H9 (cell line): ENCODE measurements around the gene COQ8A. TPM values are rescaled to one million over a fixed set of nuclear protein-coding genes. Genes with fewer than 3 reads are reported as not detected.

Experiments used
- DNase-seq: peaks from one replicate; pipeline ENCODE4 v3.0.0-alpha.2; 2017
- H2AFZ ChIP-seq: one replicate; pipeline ENCODE4 v1.6.1; 2013; ENCODE audit warnings: mild to moderate bottlenecking, low read length, control low read depth, moderate library complexity
- H2AK5ac ChIP-seq: 2 replicates; pipeline ENCODE4 v1.6.1; 2013; ENCODE audit warnings: low read length, control low read depth, mixed read lengths; ENCODE audit not compliant: insufficient read length
- H2BK120ac ChIP-seq: one replicate; pipeline ENCODE4 v1.6.1; 2013; ENCODE audit warnings: low read depth, mild to moderate bottlenecking, low read length, control low read depth, inconsistent platforms; ENCODE audit not compliant: poor library complexity, severe bottlenecking
- H2BK12ac ChIP-seq: 2 replicates; pipeline ENCODE4 v1.6.1; 2013; ENCODE audit warnings: low read length, control low read depth, mixed read lengths, low read depth; ENCODE audit not compliant: insufficient read length
- H2BK15ac ChIP-seq: 2 replicates; pipeline ENCODE4 v1.6.1; 2013; ENCODE audit warnings: low read depth, low read length, control low read depth
- H2BK20ac ChIP-seq: one replicate; pipeline ENCODE4 v1.6.1; 2013; ENCODE audit warnings: low read depth, mild to moderate bottlenecking, low read length, control low read depth, inconsistent platforms; ENCODE audit not compliant: poor library complexity, severe bottlenecking
- H2BK5ac ChIP-seq: 2 replicates; pipeline ENCODE4 v1.6.1; 2013; ENCODE audit warnings: low read length, control low read depth, mixed read lengths; ENCODE audit not compliant: insufficient read length
- H3K14ac ChIP-seq: 2 replicates; pipeline ENCODE4 v1.6.1; 2013; ENCODE audit warnings: low read length, control low read depth; ENCODE audit not compliant: insufficient read depth
- H3K18ac ChIP-seq: 2 replicates; pipeline ENCODE4 v1.6.1; 2013; ENCODE audit warnings: low read depth, mild to moderate bottlenecking, mixed read lengths, low read length, control low read depth; ENCODE audit not compliant: insufficient read length
- H3K23ac ChIP-seq: 2 replicates; pipeline ENCODE4 v1.6.1; 2013; ENCODE audit warnings: low read length, control low read depth, mixed read lengths, low read depth; ENCODE audit not compliant: insufficient read length
- H3K23me2 ChIP-seq: 2 replicates; pipeline ENCODE4 v1.6.1; 2013; ENCODE audit warnings: low read depth, mild to moderate bottlenecking, mixed read lengths, low read length, control low read depth; ENCODE audit not compliant: insufficient read length, poor library complexity, severe bottlenecking
- H3K27ac ChIP-seq: 2 replicates; pipeline ENCODE4 v1.5.1; 2013; ENCODE audit warnings: low read length, control low read depth, mixed read lengths, low read depth; ENCODE audit not compliant: insufficient read length
- H3K27me3 ChIP-seq: 2 replicates; pipeline ENCODE4 v1.6.1; 2013; ENCODE audit warnings: low read length, control low read depth, inconsistent platforms; ENCODE audit not compliant: insufficient read depth
- H3K4ac ChIP-seq: 2 replicates; pipeline ENCODE4 v1.6.1; 2013; ENCODE audit warnings: low read depth, mild to moderate bottlenecking, control low read depth, inconsistent platforms, low read length, moderate library complexity
- H3K4me1 ChIP-seq: 2 replicates; pipeline ENCODE4 v1.6.1; 2013; ENCODE audit warnings: low read length, control low read depth, inconsistent platforms; ENCODE audit not compliant: insufficient read depth
- H3K4me2 ChIP-seq: 2 replicates; pipeline ENCODE4 v1.6.1; 2013; ENCODE audit warnings: low read length, control low read depth, mixed read lengths; ENCODE audit not compliant: insufficient read length, insufficient read depth
- H3K56ac ChIP-seq: 2 replicates; pipeline ENCODE4 v1.6.1; 2013; ENCODE audit warnings: low read depth, mild to moderate bottlenecking, mixed read lengths, low read length, control low read depth; ENCODE audit not compliant: insufficient read length
- H3K79me1 ChIP-seq: 2 replicates; pipeline ENCODE4 v1.6.1; 2013; ENCODE audit warnings: low read depth, mild to moderate bottlenecking, moderate library complexity, low read length, control low read depth, inconsistent platforms; ENCODE audit not compliant: insufficient read depth, poor library complexity, severe bottlenecking
- H3K79me2 ChIP-seq: 2 replicates; pipeline ENCODE4 v1.6.1; 2013; ENCODE audit warnings: low read length, control low read depth, inconsistent platforms; ENCODE audit not compliant: insufficient read depth
- H3K9ac ChIP-seq: 2 replicates; pipeline ENCODE4 v1.6.1; 2013; ENCODE audit warnings: low read length, control low read depth, mixed read lengths; ENCODE audit not compliant: insufficient read length; ENCODE audit errors: extremely low read depth
- H3K9me3 ChIP-seq: one replicate; pipeline ENCODE4 v1.6.1; 2013; ENCODE audit warnings: low read depth, low read length, inconsistent platforms; ENCODE audit not compliant: control insufficient read depth
- H3T11ph ChIP-seq: one replicate; pipeline ENCODE4 v1.6.1; 2013; ENCODE audit warnings: mild to moderate bottlenecking, low read length, control low read depth, inconsistent platforms
- H4K20me1 ChIP-seq: one replicate; pipeline ENCODE4 v1.6.1; 2013; ENCODE audit not compliant: control insufficient read depth, insufficient read length, insufficient read depth
- H4K5ac ChIP-seq: 2 replicates; pipeline ENCODE4 v1.6.1; 2013; ENCODE audit warnings: low read depth, mild to moderate bottlenecking, mixed read lengths, low read length, control low read depth; ENCODE audit not compliant: insufficient read length
- H4K8ac ChIP-seq: replicated peaks from 2 replicates; pipeline ENCODE4 v1.6.1; 2013; ENCODE audit warnings: low read length, control low read depth, mixed read lengths, low read depth; ENCODE audit not compliant: insufficient read length
- H4K91ac ChIP-seq: 2 replicates; pipeline ENCODE4 v1.6.1; 2013; ENCODE audit warnings: low read depth, mild to moderate bottlenecking, moderate library complexity, mixed read lengths, low read length, control low read depth; ENCODE audit not compliant: insufficient read length
- H3K27ac Mint-ChIP-seq, 3 experiments: 2 replicates in 2 of 3; 3 replicates in 1 of 3; pipeline ENCODE4 v1.8.0; 2020 to 2021; ENCODE audit warnings: mixed read lengths in 3 of 3, mild to moderate bottlenecking in 1 of 3, moderate library complexity in 1 of 3
- H3K27me3 Mint-ChIP-seq: 2 replicates; pipeline ENCODE4 v1.8.0; 2021; ENCODE audit warnings: low read depth, mild to moderate bottlenecking, moderate library complexity, mixed read lengths
- H3K36me3 Mint-ChIP-seq, 3 experiments: 2 replicates in 2 of 3; 3 replicates in 1 of 3; pipeline ENCODE4 v1.8.0; 2020 to 2021; ENCODE audit warnings: low read depth in 3 of 3, mixed read lengths in 3 of 3; ENCODE audit not compliant: insufficient read depth in 1 of 3
- H3K4me1 Mint-ChIP-seq, 2 experiments: 2 replicates each; pipeline ENCODE4 v1.8.0; 2020; ENCODE audit warnings: mixed read lengths in 2 of 2
- H3K4me3 Mint-ChIP-seq, 2 experiments: 2 replicates in 1 of 2; 3 replicates in 1 of 2; pipeline ENCODE4 v1.8.0; 2020 to 2021; ENCODE audit warnings: mild to moderate bottlenecking in 2 of 2, mixed read lengths in 2 of 2, moderate library complexity in 1 of 2
- H3K9me3 Mint-ChIP-seq, 2 experiments: 2 replicates in 1 of 2; 3 replicates in 1 of 2; pipeline ENCODE4 v1.8.0; 2020; ENCODE audit warnings: mild to moderate bottlenecking in 2 of 2, mixed read lengths in 2 of 2, moderate library complexity in 1 of 2
- CTCF ChIP-seq: fragments of 200-600 bp; sonication (generic); conservative IDR thresholded peaks from 3 replicates; pipeline ENCODE4 v1.8.0; 2021; ENCODE audit warnings: antibody characterized with exemption, mild to moderate bottlenecking
- WGBS: extraction: QIAGEN DNeasy Blood & Tissue Kit; methylation state at CpG from one replicate; pipeline ENCODE4 v1.1.7; 2013; ENCODE audit warnings: missing lambda C conversion rate, low lambda C conversion rate, mixed read lengths; ENCODE audit not compliant: insufficient read length; ENCODE audit errors: extremely low coverage; 5-methylcytosine and 5-hydroxymethylcytosine counted together
- total RNA-seq: library from RNA; stranded (reverse); gene quantifications from 2 replicates; pipeline ENCODE4 v1.2.1, GENCODE V29; 2021

The COQ8A gene
- total RNA-seq, 1 experiment from 2014 or later: 26.0 TPM

- peaks cover 0 to 10% (median 3%) of the 10 kb centered on the region in 3 experiments; a peak in 3 of 7 replicates for H3K36me3 Mint-ChIP-seq
- no peak overlapping the region for H2AK5ac ChIP-seq
- WGBS: 100% methylated on average over 4 of the region's 10 CpGs
- H3K9ac ChIP-seq: no peak overlapping the region
- peak; percentile 14 for DNase-seq
- H3K79me1 ChIP-seq: no peaks in the 10 kb centered on the region
- H3K79me2 ChIP-seq: no peaks in the 10 kb centered on the region
- H3K4me1 Mint-ChIP-seq: peaks cover 4 to 15% of the 10 kb centered on the region in 2 experiments; a peak in 3 of 4 replicates
- no peaks in the 10 kb centered on the region for H3K9me3 ChIP-seq
- no peak overlapping the region for H3K4ac ChIP-seq
- no peak overlapping the region for H3K27ac ChIP-seq
- no peak overlapping the region for H3K4me3 Mint-ChIP-seq
- no peak overlapping the region for H3T11ph ChIP-seq
- H3K56ac ChIP-seq: no peak overlapping the region
- no peak overlapping the region for H3K14ac ChIP-seq
- H3K23ac ChIP-seq: no peak overlapping the region
- H4K91ac ChIP-seq: no peak overlapping the region
- no peak overlapping the region for H2BK5ac ChIP-seq
- H3K4me2 ChIP-seq: no peak overlapping the region
- no peaks in the 10 kb centered on the region for H3K27me3 Mint-ChIP-seq
- H2BK120ac ChIP-seq: no peak overlapping the region
- H4K20me1 ChIP-seq: no peaks in the 10 kb centered on the region
- peak overlapping the region in 1 of 3 experiments; percentile 27; a peak in 1 of 7 replicates for H3K27ac Mint-ChIP-seq
- no peak for TF ChIP-seq CTCF
- no peaks in the 10 kb centered on the region for H3K9me3 Mint-ChIP-seq
- no peak overlapping the region for H4K8ac ChIP-seq
- H3K18ac ChIP-seq: no peak overlapping the region
- H3K4me1 ChIP-seq: no peaks in the 10 kb centered on the region
- no peak overlapping the region for H2BK12ac ChIP-seq
- H2AFZ ChIP-seq: no peak overlapping the region
- H2BK20ac ChIP-seq: no peak overlapping the region
- H3K27me3 ChIP-seq: no peaks in the 10 kb centered on the region
- H2BK15ac ChIP-seq: no peak overlapping the region
- no peak overlapping the region for H4K5ac ChIP-seq
- H3K23me2 ChIP-seq: no peaks in the 10 kb centered on the region
Measured at GRCh38 chr1:226978432-226979114, 38.5 kb downstream of the COQ8A start.
